Activated CD4-positive, alpha-beta T cell treated with anti-CD3 and anti-CD28 coated beads, Interleukin-2, Interleukin-6, amounts not matched to agents 100 ng/mL and 50 ng/mL, durations not matched to agents 16 hours and 8 hours (primary cell): ENCODE results near the gene ATF4.

Experiments
- DNase-seq: peaks from one replicate; pipeline ENCODE4 v3.0.0-alpha.2; 2020

Gene ATF4

GRCh38 chr22:39562839-39563489 is 42.6 kb downstream of the ATF4 start:
- DNase-seq, result no peak

DNA sequence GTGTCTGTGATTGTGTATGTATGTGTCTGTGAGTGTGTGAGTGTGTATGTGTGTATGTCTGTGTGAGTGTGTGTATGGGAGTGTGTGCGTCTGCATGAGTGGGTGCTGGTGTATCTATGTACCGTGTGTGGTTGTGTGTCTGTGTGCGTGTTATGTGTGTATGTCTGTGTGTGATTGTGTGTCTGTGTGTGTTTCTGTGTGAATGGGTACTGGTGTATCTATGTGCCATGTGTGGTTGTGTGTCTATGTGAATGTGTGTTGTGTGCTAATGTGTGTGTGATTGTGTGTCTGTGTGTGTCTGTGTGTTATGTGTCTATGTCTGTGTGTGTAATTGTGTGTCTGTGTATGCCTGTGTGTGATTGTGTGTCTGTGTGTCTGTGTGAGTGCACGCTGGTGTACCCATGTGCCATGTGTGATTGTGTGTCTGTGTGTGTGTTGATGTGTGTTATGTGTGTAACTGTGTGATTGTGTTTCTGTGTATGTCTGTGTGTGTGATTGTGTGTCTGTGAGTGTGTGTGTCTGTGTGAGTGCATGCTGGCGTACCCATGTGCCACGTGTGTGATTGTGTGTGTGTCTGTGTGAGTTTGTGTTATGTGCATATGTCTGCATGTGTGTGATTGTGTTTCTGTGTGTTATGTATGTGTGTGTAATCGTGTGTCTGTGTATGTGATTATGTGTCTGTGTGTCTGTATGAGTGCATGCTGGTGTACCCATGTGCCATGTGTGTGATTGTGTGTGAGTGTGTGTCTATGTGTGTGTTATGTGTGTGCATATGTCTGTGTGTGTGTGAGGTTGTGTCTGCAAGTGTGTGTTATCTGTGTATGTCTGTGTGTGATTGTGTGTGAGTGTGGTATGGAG is 43.4 kb downstream of the ATF4 start:
- DNase-seq, result no peak

- DNase-seq, result no peak
These were observed 45.1 kb downstream of the ATF4 start for GRCh38 chr22:39565414-39565944.

- peak; percentile 31 for DNase-seq
These were observed 47.0 kb downstream of the ATF4 start for GRCh38 chr22:39567135-39567946.

GRCh38 chr22:39568278-39568981 is 48.1 kb downstream of the ATF4 start:
- DNase-seq, result no peak

GRCh38 chr22:39569066-39569465 is 48.7 kb downstream of the ATF4 start:
- no peak for DNase-seq

DNA sequence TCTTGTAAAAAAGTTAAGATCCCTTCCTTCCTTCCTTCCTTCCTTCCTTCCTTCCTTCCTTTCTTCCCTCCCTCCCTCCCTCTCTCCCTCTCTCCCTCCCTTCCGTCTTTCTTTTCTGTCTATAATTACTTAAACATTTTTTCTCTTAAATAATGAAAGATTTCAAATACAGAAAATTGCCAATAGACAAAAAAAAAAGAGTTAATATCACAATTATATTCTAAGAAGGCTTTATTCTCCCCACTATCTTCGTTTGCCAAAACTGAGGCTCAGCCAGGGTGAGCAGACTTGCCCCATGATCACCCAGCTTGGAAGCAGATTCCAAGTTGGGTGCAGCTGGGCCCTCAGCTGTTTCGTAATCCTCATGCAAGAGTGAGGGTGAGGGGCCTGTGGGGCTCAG is 49.9 kb downstream of the ATF4 start:
- no peak for DNase-seq

- no peak for DNase-seq
These were observed 50.3 kb downstream of the ATF4 start, which contains the start of gene CACNA1I for GRCh38 chr22:39570665-39571064. Gene CACNA1I, plus strand, starts transcription at chr22:39570753. Its CDS starts 0 bp downstream, at chr22:39570753.

GRCh38 chr22:39571538-39571937 is 51.2 kb downstream of the ATF4 start:
- DNase-seq, result no peak
